NCI-H748 (cell line): ENCODE results near the gene BMF.

Experiments used
- DNase-seq: peaks from one replicate; lab custom pipeline; 2025; ENCODE audit not compliant: unreplicated experiment; lab: John Stamatoyannopoulos, UW

Gene BMF

GRCh38 chr15:40104296-40104864 is 4.3 kb downstream of the BMF start:
- peak; percentile 27 for DNase-seq

- DNase-seq: peak; percentile 76
Observed at GRCh38 chr15:40103864-40104271, 4.8 kb downstream of the BMF start.

GRCh38 chr15:40102897-40103858 is 5.5 kb downstream of the BMF start:
- peak; percentile 99 for DNase-seq

- DNase-seq: no peak
Observed at GRCh38 chr15:40100947-40101905, 7.5 kb downstream of the BMF start.

GRCh38 chr15:40100123-40100946 is 8.3 kb downstream of the BMF start:
- DNase-seq: no peak

- DNase-seq: peak; percentile 78
Observed at GRCh38 chr15:40098489-40099261, 10.0 kb downstream of the BMF start.

- no peak for DNase-seq
Observed at GRCh38 chr15:40097968-40098476, 10.7 kb downstream of the BMF start.

GRCh38 chr15:40097096-40097967 is 11.3 kb downstream of the BMF start:
- DNase-seq: no peak

GRCh38 chr15:40096094-40096891 is 12.4 kb downstream of the BMF start:
- DNase-seq: no peak

- no peak for DNase-seq
Observed at GRCh38 chr15:40095371-40096093, 13.1 kb downstream of the BMF start.

GRCh38 chr15:40094156-40094555 is 14.5 kb downstream of the BMF start:
- DNase-seq: no peak

- DNase-seq: peak; percentile 62
Observed at GRCh38 chr15:40092979-40093869, 15.5 kb downstream of the BMF start.

GRCh38 chr15:40092256-40092978 is 16.3 kb downstream of the BMF start:
- peak; percentile 84 for DNase-seq

- no peak for DNase-seq
Observed at GRCh38 chr15:40091861-40092255, 16.8 kb downstream of the BMF start.

GRCh38 chr15:40090774-40091455 is 17.8 kb downstream of the BMF start:
- DNase-seq: no peak
